Dedifferentiated amniotic fluid mesenchymal stem cell (primary cell): ENCODE results near the gene SLC8A1.

Experiments used
- DNase-seq: peaks from one replicate; pipeline ENCODE4 v3.0.0-alpha.2; 2016; ENCODE audit errors: extremely low spot score

The SLC8A1 gene

DNA sequence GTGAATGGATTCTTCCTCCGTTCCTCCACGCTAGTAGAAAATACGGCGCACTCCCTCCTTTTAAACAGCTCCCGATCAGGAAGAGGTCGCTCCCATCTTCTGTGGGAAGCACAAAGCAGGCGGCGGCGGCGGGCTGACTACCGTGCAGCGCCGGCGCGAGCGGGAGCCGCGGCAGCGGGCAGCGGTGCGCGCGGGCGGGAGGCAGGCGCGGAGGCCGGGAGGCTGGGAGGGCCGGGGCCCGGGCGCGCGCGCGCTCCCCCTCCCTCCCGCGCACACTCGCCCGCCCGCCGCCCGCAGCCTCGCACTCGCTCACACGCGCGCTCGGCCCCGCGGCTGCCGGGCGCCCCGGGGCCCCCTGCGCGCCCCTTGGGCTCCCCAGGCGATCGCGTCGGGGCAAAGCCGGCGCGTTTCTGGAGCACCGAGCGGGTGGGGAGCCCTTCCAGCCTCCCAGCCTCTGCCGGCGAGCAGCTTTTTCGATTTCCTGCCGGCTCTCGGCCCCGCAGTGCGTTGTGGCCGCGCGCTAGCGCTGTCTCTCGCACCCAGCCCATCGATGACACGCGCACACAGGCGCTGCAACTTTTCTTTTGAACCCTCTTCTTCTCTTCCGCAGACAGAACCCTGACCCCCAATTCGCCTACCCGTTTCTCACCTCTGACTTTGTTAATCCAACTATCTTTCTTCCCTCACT, at the start of gene SLC8A1:
SLC8A1 (minus strand) TSS at position 173 of the 688 bp plus-strand sequence.
- no peak for DNase-seq

DNA sequence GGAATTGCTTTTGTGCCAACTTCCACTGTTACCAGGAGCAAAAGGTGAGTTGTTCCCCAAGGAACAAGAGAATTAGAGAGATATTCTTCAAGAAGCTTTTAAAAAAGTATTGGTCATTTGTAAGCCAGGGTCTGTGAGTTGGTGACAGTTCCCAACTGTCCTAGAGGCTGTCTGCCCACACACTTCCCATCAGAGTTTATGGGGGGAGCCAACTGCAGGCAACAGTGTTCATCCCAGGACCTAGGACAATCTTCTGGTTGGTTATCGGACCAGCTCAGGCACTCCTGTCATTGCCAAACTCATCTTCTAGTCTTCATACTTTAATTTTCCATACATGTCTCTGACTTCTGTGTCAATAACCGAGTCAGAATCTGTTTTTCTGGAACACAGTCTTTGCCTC, 47.5 kb upstream of the SLC8A1 start:
- DNase-seq, result no peak

DNA sequence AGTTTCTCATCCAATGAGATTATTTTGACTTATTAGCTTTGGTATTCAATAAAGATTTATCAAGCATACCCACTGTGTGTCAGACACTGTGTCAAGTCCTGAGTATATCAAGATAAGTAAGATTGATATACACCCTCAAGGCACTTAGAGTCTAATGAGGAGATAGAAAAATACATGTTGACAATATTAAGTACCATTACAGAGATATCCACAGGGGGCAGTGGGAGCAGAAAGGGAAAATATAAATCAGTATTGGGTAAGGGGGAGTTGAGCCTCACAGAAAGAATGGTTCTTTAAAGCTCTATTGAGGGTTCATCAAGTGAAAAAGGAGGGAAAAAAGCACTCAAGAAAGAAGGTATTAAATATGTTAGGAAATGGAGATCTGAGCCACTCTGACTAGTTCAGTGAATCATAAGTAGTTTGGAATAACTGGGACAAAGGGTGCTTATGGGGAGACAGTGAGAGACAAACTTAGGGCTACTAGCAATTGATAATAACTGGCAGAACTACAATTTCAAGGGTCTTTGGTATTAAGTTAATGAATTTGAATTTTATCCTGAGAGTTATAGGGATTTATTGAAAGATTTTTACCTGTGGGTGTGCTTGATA, 45.5 kb upstream of the SLC8A1 start:
- DNase-seq, result no peak

DNA sequence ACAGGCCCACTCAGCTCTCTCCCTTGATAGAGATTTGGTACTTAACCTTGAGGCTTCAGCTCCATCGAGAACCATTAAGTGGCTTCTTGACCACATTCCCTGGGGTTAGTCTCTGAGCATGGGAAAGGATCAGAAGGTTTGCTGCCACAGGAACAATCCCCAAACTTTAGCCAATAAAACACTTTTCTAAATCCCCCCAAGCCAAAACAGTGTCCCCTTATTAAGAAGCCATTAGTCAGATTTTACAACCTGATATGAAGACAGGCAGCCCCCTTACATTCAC, 37.7 kb upstream of the SLC8A1 start:
- no peak for DNase-seq

DNA sequence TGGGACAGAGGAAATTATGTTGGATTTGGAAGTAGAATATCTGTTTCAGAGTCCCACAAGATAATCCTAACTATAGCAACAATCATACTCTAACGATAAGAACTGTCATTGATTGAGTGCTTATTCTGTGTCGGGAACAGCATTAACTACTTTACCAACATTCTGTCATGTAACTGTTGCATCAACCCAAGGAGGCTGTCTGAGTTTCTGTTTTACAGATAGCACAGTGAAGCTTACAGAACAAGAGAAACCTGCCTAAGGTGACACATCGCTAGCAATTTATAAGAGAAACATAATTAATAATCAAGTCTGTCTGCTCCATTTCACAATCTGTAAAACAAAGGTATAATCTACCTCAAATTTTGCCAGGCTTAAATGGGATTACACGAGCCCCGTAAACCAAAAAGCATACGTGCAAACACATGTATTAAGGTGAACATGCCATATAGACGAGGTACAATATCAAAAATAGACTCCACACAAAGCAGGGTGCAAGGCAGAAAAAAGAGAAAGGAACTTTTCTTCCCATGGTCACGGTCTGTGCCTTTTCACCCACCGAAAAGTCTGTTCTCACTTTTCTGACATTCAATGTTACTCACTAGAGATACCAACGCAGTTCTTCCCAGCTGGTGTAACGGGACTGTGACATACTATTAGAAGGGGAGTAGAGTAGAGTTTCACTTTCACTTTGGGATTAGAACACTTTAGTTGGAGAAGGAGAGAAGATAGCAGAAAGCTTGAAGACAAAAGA, 37.2 kb upstream of the SLC8A1 start:
- no peak for DNase-seq

DNA sequence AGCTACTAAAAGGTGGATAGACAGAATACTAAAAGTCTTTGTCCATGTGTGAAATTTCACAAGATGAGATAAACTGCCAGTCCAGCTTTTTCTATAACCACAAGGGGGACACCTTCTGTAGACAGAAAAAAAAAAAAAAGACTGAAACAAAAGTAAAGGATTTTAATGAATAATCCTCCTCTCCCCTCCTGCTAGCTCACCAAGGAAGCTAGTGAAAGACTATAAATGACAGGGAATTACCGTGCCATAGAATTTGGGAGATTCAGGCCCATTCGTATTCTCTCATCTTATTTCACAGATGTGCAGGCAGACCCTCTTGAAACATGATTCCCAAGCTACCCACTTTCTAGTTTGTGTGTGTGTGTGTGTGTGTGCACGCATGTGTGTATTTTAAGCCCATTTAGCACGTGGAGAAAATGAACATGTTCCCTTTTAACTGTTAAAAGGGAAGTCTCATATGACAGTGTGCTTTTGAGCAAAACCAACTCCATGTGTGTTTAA, 36.3 kb upstream of the SLC8A1 start:
- DNase-seq, result peak; percentile 40

DNA sequence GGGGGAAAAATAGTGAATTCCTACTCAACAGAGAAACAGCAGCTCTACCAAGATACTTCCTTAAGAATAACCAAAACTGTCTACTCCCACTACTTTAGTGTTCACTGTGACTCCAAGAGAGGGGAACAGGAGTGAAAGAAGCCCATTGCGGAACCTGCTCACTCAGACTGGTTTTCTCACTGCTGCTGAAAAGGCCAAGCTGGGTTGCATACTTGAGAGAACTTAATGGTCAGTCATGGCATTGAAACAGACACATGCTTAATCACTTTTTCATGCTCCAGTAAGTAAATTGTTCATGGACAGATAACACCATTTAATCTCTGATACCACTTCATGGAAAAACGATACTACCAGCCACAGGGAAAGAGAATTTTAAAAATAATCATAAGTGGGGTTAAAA, 35.7 kb upstream of the SLC8A1 start:
- no peak for DNase-seq

DNA sequence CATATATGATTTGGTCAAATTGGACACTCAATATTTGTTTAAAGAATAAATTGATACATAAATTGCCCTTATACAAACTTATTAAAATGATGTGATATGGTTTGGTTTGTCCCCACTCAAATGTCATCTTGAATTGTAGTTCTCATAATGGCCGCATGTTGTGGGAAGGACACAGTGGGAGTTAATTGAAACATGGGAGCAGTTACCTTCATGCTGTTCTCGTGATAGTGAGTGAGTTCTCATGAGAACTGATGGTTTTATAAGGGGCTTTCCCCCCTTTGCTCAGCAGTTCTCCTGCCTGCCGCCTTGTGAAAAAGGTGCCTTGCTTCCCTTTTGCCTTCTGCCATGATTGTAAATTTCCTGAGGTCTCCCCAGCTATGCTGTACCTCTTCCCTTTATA, 34.0 kb upstream of the SLC8A1 start:
- DNase-seq, result no peak

DNA sequence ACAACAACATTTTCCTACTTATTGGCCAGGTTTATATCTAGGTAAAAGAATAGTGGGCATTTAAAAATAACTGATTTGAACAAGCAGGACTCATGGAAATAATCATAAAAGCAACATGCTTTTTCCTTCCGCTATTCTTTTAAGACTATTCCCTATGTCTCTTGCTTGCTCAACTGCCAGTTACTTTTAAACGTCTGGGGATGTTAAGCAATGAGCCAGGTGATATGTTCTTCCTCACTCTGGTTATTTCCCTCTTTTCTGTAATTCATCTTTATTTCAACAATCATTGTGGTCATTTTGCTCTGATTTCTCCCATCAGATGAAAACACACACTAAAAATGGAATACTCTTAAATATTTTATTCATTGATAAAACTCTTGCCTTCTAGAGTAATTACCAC, 33.4 kb upstream of the SLC8A1 start:
- no peak for DNase-seq

DNA sequence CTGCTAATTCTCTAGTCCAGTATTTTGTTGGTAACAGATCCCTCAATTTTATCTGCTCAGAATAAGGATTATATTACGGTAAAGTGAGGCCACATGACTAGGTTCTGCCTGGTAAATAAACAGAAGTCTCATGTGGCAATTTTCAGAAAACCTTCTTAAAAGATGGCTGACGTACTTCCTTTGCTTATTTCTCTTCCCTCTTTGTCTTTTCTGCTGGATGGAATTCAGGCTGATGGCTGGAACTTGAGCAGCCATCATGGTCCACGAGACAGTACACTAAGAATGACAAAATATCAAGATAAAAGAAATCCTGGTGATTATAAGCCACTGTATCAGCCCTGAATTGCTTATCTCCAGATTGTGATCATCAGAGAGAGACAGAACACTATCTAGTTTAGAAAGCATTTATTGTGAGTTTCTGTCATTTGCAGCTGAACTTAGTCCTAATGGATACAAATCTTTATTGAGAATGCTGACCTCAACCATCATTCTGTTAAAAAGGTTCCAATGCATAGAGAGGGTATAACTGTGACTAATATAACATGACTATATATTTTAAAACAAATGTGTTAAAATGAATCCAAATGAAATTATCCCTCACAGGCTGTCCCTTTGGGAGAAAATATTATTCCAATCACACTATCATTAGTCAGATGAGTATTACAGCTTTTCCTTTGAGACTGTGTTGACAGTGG, 31.8 kb upstream of the SLC8A1 start:
- no peak for DNase-seq

DNA sequence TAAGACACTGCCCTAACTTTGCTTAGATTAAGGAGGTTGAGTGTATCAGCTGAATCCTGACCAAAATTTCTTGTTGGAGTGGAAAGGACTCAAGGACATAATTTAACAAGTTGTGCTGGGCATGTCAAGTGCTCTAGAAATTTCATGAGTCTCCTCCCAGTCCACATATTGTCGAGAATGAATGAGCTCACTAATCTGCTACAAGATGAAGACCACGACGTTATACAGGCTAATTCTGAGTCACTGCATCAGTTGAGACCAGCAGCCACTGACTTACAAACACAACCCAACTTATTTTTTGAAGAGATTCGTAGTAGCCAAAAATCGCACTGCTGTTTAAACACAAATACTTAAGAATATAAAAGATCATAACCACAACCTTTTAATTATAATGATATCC, 28.7 kb upstream of the SLC8A1 start:
- no peak for DNase-seq

DNA sequence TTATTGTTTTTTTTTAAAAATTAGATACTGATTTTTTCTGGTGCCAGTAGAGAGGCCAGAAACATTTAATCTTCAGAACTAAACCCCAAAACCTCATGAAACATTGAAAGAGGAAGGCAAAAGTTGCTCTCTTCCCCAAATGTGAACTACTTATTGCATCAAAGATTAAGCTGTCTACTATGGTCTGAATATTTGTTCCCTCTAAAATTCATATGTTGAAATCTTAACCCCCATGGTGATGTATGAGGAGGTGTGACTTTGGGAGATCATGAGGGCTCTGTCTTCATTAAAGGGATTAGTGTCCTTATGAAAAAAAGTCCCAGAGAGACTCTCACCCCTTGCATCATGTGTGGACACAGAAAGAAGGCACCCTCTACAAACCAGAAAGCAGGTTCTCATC, 28.2 kb upstream of the SLC8A1 start:
- no peak for DNase-seq

DNA sequence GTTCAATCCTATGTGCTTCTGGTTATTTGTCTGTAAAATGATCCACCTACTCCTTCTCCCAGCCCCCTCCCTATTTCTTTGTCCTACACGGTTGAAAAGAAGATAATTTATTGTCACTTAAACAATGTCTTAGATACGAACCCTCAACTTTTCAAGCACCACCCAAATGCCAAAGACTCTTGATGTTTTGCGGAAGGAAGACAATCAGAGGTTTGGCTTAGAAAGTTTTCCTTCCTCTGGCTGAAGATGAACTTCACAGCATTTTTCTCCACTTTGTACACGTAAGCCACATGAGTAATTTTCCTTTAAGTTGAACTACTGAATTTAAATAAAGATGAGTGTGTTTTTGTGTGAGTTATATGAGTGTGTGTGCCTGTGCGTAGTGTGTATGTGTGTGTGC, 25.5 kb upstream of the SLC8A1 start:
- DNase-seq, result no peak

DNA sequence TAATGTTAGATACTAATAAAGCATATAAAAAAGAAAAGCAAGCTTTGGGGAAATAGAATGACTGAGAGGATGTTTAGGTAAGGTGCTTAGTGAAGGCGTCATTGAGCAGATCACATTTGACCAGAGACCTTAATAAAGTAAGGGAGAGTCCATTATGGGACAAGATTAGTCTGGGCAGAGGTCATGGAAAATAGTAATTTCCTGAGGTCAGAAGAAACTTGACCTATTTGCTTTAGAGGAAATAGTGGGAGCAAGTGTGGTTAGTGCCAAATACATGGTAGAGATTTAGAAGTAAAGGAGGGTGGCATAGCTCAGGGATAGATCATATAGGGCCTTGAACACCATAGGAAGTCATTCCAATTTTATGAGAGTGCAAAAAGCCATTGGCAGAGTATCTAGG, 24.5 kb upstream of the SLC8A1 start:
- DNase-seq, result no peak

DNA sequence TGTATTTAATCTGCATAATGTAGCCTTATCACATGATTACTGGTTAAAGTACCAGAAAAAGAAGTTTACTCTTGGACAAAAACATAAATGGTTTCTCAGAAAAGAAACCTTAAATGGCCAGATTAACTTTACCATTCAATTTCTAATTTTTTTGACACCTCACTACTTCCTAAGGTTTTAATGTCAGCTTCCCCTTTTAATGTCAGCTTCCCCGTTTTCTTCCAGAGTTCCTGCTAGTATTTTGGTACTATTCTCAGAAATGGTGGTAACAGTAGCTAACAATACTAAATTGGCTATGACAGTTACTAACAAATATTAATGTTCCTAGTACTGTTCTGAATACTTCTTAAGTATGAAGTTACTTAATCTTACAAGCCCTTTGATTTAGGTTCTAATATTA, 22.4 kb upstream of the SLC8A1 start:
- DNase-seq, result no peak

DNA sequence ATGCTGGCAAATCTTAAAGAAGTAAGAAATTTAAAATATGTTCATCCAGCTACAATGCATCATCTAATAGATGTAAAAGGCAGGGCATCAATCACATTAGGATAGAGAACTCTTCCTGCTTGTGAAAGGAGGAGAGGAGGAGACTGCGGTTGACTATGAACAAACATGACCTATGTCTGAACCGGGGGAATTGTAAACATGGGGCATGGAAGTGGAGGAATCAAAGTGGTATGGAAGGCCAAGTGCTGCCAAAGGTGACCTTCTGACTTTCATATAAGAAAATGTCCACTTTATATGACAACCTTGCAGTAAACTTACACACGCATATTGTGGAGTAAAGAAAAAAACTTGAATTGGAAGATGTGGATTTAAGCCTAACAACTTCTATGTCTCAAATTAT, 20.0 kb upstream of the SLC8A1 start:
- DNase-seq, result no peak

DNA sequence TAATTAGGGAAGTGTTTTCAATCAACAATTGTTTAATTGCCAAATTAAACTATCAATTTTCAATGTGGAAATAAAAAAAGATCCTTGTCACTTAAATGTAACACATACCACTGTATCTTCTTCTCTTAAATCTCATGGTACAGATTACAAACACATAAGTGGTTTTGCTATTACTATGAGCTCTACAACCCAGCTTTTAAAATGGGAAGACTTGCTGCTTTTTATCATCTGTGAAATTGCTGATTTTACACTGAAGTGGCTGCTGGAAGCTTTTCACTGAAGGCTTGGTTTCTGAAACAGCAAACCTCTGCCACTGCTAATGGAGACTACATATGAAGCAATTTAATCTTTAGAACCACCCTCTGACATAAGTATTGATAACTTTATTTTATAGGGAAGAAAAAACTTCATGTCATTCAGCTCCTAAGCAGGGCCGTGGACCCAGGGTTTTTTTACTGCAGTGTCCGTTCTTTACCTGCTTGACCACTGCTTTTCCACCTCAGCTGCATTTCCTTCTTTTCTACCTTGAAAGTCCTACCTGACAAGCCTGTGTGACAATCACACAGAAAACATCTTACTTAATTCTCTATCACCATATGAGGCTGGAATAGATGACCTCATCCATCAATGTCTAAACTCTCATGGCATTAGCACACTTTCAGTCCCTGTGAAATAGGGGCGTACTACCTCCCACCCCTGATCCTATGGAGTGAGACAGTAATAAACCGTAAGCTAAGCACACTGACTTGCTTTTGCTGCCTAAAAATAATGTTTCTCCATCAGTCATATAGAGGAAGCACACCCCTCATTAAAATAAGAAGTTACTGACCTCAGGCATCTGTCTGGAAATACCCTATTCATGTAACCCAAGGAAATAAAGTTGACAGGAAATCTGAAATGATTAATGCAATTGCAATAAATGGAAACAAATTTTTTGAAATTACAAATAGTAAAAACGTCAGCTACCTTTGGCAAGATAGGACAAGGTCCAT, 19.2 kb upstream of the SLC8A1 start:
- DNase-seq, result no peak

DNA sequence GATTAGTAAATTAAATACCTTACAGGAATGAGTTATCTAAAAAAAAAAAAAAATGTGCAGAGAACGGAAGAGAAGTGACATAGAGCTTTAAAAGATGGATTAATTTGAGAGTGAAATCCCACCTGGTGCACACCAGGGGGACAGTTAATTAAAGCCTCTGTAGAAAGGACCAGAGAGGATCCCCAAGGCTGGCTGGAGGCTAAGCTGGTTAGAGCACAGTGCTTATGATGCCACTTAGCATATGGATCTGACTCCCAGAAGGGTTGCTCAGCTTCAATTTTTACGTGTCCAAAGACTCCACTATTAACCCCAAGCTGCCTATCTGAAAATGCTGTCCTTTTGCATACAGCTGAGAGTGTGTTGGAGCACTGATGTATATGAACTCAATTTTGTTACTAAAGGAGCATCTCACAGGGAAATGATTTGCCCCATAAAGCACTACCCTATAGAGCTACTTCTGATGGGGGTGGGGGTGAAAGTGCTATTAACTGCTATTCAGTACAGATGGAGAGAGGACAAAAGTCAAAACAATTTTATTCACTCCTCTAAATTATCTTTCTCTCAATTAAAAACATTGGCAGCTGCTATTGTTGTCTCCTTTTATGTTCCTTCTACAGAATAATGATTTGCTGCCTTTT, 15.2 kb upstream of the SLC8A1 start:
- DNase-seq, result no peak

DNA sequence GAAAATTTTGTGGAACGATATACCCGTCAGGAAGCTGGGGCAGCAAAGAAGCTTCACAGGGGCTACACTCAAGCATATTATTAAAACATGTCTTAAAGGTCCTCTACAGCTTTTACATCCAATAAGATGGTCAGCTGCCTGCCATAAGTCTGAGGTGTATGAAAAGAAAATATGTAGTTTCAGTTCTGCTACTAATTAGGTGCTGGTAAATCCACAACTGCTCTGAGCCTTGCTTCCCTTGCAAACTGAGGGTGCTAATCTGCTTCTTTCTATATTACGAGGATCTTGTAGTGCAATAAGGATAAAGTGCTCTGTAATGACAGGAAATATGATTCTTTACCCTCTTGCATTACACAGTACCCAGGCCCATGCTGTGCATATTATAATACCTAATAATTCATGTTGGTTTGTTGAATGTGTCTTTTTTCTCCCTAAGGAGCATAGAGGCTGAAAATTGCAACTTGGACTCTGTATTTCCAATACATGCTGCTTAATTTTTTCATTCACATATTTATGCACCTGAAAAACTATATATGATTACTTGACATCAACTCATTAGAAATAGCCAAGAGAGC, 14.5 kb upstream of the SLC8A1 start:
- DNase-seq, result no peak

DNA sequence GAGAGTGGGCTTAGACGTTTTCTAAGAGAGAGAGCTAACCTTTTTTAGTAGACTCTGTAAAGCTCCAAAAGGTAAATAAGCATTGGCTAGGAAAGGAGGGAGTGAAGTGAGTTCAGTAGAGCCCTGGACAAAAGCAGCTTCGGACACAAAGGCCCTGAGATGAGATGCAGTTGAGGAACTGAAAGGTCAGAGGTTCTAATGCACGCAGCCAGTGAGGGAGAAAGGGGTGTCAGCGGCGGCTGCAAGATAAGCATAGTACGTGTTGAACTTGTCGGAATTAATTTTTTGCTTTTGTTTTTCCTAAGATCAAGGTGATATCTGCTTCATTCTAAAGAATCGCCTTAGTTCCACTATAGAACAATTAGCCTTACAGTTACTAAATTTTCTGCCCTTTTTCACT, 11.2 kb upstream of the SLC8A1 start:
- no peak for DNase-seq
